HG03095 (cell line): ENCODE data around the gene PPP1R7.
"Not testable (repeated sequence)": the region's sequence is repeated elsewhere in the genome, so short reads cannot be mapped to it uniquely, and the experiment has no call there.

Experiments
- ATAC-seq: cut with Tn5 transposase; IDR thresholded peaks from one replicate; pipeline ENCODE4 v1.9.1; 2021; ENCODE audit warnings: moderate library complexity; ENCODE audit not compliant: unreplicated experiment

PPP1R7 gene

DNA sequence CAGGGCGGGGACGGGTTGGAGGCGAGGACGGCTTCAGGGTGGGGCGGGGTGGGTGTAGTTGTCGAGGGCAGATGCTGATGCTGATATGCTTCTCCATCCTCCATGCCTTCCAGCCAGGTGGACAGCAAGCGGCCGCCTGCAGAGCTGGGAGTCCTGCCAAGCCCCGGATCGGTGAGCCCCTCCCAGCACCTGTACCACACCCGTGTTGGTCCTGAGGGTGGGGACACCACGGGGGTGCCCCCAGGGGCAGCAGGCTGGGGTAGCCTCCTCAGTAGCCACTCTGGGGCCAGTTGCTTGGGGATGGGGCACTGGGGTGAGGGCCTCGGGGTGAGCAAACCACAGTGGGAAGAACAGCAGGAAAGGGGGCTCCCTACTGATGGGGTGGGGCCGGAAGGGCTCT is 40.8 kb downstream of the PPP1R7 start:
- ATAC-seq, result no peak

DNA sequence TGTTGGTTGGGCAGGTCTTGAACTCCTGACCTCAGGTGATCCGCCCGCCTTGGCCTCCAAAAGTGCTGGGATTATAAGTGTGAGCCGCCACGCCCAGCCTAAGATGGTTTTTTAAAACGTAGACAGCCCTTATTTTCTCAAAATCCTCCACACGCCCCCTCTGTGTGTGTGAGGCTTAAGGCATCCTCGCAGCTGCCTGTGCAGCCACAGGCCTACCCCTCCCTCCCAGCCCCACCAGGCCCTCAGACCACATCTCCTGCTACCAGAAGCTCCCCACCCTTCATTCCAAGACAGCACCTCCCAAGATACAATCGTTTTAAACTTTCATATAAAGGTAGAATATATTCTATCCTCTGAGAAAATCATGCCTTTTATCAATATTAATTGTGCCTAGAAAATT is 43.0 kb downstream of the PPP1R7 start:
- no peak for ATAC-seq

DNA sequence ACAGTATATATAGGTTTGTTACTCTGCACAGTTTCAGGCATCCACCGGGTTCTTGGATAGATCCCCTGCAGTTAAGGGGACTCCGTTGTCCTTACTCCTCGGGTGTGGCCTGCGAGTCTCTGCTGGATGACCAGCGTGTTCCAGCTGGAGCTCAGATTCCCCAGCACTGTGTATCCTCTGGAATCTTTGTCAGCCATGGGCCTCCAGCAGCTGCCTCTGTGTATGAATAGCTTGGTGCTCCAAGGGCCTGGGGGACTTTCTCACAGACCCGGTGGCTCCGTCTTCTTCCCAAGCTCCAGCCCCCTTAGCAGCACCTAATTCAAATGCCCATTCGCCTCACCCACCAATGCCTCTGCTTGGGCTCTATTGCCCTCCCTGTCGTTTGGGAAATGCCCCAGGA is 44.5 kb downstream of the PPP1R7 start:
- no peak for ATAC-seq

DNA sequence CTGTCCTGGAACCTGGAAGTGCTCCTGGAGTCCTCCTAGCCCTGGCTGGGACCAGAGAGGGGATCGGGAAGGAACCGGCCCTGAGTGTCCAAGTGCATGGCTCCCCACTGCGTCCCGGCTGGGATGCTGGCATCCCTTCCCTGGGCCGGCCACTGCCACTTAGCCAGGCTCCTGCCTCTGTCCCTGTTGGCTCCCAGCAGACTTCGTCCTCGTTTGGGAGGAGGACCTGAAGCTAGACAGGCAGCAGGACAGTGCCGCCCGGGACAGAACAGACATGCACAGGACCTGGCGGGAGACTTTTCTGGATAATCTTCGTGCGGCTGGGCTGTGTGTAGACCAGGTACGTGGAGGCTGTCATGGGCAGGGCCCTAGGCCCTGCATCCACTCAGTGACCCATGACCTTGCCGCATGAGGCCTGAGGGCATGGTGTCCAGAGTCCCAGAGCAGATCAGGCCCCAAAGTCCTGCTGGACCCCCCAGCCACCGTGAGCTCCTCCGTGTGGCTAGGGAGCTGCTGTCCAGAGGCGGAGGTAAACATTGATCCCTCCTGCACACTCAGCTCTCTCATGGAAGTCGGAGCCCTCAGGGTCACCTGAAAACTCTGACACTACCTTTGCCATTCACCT is 45.4 kb downstream of the PPP1R7 start:
- no peak for ATAC-seq

DNA sequence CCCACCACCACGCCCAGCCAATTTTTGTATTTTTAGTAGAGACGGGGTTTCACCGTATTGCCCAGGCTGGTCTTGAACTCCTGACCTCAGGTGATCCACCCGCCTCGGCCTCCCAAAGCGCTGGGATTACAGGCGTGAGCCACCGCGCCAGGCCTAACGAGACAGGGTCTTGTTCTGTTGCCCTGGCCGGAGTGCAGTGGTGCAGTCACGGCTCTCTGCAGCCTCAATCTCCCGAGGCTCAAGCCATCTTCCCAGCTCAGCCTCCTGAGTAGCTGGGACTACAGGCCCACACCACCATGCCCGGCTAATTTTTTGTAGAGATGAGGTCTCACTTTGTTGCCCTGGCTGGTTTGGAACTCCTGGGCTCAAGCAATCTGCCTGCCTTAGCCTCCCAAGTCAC is 47.0 kb downstream of the PPP1R7 start:
- not testable (repeated sequence) for ATAC-seq

DNA sequence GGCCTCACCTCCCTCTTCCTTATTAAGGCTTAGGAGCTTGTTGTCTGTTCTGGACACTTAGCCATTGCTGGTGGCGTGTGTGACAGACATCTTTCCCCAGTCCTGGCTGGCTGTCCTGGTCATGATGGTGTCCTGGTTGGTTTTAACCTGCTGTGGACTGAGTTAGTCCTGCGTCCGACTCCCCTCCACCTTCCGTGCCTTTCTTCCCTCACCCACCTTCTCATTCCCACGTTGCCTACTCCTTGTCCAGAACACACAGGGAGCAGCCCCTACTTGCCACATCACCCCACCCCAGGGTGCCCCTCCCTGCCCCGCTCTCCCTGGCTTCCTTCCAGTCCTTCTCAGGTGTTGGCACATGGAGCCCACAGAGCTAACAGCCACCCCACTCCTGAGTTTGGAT is 47.7 kb downstream of the PPP1R7 start:
- no peak for ATAC-seq

DNA sequence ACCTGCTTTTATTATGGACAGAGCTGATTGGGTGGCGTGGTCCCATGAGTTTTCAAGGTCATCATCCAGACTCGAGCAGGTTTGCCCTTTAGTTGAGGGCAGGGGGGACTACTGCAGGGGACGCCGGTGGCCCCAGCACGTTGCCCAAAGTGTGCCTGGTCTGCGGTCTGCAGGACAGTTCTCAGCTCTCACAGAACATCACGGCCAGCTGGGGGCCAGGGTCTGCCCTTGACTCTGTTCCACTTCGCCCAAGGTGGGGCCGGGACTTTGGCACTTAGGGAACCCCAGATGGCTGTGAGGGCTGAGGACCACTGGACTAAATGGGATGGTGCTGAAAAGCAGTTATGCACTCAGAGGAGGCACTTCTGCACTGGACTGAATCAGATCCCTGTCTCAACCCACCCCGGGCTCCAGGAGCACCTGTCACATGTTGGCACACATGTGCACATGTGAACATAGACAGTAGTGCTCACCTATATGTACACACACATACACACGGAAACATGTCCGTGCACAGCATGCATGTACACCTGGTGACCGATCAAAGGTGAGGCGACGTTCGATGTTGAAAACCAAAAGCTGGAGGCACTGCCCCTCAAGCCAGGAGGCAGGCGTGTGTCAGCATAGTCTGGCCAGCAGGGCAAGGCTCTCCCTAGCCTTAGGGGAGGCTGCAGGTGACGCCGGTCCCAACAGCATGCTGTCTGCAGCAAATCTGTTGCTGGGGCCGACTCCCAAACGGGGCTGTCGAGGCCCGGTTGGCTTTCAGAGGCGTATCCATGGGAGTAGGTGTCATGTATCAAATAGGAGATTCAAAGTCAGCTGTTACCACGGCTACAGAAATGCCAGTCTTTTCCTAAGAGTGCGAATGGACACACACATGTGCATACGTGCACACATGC is 48.4 kb downstream of the PPP1R7 start:
- ATAC-seq, result no peak

DNA sequence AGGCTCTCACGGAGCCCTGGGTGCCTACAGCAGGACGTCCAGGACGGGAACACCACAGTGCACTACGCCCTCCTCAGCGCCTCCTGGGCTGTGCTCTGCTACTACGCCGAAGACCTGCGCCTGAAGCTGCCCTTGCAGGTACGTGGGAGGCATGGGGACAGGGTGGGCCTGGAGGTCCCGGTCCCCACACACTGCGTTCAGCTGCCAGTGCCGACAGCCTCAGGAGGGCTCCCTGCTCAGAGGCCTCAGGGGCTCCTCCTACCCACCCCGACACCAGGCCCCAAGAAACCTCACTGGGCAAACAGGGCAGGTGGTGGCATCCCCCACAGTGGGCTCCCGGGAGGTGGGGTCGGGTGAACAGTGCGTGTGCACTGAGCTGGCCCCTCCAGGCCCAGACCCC is 49.0 kb downstream of the PPP1R7 start:
- no peak for ATAC-seq

DNA sequence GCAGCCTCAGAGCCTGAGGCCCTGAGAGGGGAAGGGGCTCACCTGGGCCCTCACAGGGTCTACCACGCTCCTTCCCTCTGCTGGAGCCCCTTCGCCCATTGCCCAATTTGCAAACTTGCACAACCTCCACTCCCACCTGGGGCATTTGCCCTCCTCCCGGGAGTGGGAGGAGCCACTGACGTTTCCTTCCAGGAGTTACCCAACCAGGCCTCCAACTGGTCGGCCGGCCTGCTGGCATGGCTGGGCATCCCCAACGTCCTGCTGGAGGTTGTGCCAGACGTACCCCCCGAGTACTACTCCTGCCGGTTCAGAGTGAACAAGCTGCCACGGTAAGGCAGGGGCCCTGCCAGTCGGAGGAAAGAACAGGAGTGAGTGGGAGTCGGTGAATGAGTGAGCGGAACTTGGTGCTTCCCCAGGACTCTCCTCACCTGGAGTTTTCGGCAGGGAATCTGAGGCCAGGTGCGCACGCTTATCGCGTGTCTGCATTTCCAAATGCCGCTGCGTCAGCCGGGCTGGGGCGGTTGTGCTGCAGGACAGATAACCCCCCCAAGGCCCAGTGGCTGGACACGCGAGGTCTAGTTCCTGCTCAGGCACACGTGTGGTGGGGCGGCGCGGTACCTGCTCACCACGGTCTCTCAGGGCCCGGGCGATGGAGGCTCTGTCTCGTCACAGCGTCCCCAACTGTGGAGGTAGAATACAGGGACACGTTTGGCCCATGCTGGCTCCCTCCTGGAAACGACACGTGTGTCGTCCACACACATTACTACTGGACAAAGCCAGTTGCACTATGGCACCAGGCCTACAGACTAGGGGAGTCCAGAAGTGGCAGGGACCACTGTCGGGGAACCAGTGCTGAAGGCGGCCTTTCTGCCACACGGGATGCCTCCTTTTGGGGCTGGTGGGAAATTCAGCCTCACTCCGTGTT is 49.9 kb downstream of the PPP1R7 start:
- ATAC-seq, result no peak

DNA sequence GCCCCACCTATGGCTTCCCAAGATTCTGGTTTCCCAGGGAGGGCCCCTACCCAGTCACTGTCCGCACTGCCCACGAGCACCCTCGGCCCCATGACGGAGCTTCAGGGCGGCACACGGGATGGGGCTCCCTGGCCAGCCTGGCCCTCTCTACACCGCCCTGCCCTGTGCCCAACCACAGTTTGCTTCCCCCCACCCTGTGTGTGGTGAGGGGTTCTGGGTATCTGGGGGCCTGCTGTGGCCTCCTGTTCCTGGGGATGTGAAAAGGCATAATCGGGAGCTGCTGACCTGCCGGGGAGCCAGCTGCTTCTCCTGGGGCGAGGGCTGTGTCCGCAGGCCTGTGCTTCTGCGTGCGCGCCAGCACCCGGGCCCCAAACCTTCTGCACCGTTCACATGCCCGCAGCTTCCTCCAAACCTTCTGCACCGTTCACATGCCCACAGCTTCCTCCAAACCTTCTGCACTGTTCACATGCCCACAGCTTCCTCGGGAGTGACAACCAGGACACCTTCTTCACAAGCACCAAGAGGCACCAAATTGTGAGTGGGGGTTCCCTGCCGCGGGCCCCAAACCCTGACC is 50.6 kb downstream of the PPP1R7 start:
- no peak for ATAC-seq

DNA sequence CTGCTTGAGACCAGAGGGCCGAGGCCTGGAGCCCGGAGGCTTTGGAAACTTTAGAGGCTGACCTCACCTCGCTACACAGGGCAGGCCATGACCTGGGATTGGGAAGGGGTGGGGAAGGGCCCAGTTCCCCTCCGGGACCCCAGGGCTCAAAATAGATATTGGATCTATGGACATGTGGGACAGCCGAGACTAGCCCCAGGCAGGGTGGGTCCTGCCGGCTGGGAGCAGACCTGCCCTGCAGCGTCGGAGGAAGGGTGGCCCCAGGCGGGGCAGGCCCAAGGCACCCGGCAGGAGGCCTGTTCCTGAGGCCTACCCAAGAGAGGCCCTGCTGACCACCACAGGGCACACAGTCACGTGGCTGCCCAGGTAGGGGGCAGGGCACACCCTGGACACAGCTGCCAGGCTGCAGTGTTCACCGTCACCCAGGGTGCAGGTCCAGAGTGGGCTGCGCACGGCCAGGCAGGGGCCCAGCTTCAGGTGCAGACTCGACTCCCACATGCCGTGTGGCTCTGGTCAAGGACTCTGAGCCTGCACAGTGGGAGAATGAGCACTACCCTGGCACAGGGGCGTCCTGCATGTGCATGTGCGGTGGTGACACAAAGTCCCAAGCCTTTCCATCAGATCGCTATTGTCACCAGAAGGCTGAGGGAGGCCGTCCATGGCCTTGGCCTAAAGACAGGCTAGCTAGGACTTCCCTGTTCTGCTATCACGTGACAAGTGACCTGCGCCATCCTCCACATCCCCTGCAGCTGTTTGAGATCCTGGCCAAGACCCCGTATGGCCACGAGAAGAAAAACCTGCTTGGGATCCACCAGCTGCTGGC is 51.4 kb downstream of the PPP1R7 start:
- no peak for ATAC-seq

DNA sequence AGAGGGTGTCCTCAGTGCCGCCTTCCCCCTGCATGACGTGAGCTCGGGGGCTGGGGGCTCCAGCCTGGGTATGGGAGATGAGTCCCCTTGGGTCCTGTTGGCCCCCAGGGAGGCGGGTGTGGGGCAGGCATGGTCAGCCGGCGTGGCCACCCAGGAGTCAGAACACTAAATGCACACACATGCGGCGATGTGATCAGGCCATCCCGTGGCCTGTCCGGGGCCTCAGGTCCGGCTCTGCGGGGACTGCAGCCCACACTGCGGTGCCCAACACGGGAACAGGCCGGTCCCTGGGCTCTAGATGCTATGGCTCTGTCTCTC is 52.0 kb downstream of the PPP1R7 start:
- no peak for ATAC-seq

DNA sequence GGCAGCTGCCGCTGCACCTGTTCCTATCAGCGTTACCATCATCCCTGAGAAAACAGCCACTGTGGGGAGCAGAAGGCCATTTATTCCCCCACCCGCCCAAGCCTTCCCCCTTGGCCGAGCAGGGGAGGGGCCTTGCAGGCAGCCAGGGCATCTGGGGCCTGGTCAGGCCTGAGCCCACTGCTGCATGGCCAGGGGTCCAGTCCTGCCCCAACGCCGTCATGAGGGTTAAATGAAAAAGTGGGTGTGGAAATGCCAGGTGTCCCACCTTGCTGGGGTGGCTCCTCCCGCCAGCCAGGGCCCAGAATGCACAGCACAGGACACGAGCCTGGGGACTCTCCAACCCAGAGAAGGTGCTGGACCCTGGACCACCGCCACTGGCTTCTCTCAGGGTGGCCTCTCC is 52.4 kb downstream of the PPP1R7 start:
- no peak for ATAC-seq

DNA sequence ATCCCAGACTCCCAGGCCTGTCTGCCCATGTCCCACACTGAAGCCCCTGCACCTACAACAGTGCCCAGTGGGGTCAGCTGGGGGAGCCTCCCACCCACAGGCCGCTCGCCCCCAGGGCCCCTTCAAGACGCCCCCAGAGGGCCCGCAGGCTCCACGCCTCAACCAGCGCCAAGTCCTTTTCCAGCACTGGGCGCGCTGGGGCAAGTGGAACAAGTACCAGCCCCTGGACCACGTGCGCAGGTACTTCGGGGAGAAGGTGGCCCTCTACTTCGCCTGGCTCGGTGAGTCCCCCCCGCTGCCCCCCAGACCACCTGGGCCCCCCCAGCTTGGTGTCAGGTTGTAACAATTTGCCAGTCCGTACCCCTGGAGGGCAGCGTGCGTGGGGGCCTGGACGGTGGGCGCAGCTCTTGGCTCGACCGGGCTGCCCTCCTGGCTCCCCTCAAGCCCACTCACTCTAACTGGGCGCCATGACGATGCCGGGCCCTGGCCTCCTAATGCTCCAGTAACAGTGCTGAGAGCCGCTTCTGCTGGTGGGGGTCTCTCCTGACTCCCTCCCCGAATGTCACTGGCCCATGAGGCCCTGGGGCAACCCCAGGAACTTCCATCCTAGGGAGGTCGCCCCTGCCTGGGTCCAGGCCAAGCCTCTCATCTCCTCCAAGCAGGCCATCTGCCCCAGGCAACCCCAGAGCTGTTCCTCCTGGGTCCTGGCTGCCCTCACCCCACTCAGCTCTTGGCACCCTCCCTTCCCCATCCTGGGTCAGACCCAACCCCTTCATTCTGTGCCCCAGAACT is 53.1 kb downstream of the PPP1R7 start:
- ATAC-seq, result no peak

DNA sequence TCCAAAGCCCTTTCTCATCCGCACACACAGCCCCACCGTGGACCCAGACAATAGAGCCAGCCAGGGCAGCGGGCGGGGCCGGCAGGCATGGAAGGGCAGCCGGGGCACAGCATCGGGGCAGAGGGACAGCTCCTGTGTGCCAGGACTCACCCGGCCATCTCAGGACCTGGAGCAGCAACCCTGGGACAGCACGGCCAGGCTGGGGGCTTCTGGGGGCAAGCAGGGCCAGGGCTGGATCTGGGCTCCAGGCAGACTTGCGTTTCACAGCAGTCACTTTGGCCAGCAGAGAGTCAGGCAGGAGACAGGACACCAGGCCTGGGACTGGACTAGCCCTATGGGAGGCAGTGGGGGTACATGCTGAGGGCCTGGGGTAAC is 53.7 kb downstream of the PPP1R7 start:
- no peak for ATAC-seq

DNA sequence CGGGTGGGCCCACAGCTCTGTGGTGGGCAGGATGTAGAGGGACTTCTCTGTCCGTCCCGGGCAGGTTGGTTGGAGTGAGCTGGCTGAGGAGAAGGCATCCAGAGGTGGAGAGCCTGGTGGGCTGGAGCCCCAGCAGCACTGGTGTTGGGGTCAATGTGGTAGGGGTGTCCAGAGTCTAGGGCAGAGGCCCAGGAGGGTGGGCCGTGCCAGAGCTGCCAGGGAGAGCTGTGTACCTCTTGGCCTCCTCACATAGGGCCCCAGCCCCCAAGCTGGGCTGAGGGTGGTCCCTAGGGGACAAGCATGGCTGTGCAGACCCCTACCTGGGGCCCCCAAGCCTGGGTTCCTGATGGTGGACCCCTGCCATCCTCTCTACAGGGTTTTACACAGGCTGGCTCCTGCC is 54.2 kb downstream of the PPP1R7 start:
- ATAC-seq, result no peak

DNA sequence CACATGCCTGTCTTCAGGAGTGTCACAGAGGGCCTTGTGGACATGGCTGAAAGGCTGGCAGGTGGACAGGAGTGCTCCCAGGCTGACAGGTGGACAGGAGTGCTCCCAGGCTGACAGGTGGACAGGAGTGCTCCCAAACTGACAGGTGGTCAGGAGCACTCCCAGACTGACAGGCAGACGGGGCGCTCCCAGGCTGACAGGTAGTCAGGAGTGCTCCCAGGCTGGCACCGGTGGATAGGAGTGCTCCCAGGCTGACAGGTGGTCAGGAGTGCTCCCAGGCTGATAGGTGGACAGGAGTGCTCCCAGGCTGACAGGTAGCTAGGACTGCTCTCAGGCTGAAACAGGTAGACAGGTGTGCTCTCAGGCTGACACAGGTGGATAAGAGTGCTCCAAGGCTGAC is 54.8 kb downstream of the PPP1R7 start:
- ATAC-seq, result no peak

DNA sequence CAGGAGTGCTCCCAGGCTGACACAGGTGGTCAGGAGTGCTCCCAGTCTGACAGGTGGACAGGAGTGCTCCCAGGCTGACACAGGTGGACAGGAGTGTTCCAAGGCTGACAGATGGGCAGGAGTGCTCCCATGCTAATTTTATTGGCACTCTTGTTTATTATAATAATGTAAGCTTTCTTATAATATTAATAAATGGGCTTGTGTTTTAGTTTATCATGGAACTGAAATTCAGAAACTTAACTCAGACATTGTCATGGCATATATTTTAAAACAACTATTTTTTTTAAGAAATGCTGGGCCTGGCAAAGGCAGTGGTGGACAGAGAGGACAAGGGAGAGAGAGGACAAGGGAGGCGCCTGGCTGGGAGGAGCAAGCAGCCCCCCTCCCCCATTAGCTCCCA is 56.9 kb downstream of the PPP1R7 start:
- ATAC-seq, result no peak

DNA sequence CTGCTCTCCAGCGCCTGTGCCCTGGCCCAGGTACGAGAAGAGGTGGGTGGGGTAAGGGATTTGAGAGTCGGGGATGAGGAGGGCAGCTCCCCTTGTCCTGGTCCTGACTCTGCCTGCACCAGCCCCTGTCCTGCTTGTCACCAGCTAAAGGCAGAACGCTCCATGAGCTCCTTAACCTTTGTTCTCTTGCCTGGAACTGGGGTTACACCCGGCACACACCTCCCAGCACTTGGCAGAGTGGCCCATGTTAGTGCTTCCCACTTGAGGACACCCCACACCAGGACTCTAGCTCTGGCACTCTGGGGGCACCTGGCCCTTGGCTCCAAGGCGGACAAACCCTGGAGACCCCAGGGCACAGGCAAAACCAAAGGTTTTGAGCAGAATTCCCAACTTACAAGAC is 57.4 kb downstream of the PPP1R7 start:
- ATAC-seq, result no peak

DNA sequence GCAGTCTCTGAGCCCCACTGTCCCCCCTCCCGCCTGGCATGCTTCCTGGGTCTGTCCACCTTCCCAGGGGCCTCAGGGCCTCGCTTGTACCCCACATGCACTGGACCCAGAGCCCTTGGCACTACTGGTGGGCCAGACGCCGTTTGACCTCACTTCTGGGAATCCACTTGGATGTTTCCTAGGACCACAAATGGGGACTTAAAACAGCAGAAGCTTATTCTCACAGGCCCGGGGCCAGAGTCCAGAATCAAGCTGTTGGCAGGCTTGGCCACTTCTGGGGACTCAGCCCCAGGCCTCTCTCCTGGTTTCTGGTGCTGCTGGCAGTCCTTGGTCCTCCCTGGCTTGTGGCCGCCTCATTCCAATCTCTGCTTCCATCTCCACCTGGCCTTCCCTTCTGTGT is 57.8 kb downstream of the PPP1R7 start:
- ATAC-seq, result no peak
